Prostate gland (tissue), 2 donors: ENCODE measurements around the gene KLF13.

Experiments
- POLR2A ChIP-seq: fragments of 450-650 bp; IDR thresholded peaks from one replicate; pipeline ENCODE4 v1.6.1; 2016; ENCODE audit warnings: antibody characterized with exemption, mild to moderate bottlenecking
- TF ChIP-seq, protein P1 (sequence below), 4 experiments: fragments of 200-600 bp in 2 of 4; fragments of 450-650 bp in 2 of 4; sonication (generic) in 2 of 4; IDR thresholded peaks; 1 replicate in 3 of 4; 2 replicates in 1 of 4; pipeline ENCODE4 v1.5.1; 2016 to 2019; ENCODE audit warnings: antibody characterized with exemption in 4 of 4, mild to moderate bottlenecking in 2 of 4, moderate library complexity in 2 of 4

DNA sequence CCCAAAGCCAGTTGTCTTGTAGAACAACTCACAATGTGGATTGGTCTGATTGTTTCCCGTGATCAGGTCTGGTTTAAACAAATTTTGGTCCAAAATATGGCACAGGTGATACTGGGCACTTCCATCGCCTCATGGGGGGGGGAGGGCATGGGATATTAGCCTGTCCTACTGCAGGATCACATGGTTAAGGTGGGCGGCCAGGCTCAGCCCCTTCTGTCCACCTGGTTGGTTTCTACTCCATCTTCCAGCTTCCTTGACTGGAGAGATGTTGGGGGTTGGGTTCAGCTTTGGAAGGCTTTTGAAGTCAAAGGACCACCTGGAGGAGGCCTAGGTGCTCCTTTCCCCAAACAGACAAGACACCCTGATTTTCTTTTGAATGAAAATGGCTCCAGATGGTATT, 7.2 kb downstream of the KLF13 start:
- TF ChIP-seq, protein P1, sequence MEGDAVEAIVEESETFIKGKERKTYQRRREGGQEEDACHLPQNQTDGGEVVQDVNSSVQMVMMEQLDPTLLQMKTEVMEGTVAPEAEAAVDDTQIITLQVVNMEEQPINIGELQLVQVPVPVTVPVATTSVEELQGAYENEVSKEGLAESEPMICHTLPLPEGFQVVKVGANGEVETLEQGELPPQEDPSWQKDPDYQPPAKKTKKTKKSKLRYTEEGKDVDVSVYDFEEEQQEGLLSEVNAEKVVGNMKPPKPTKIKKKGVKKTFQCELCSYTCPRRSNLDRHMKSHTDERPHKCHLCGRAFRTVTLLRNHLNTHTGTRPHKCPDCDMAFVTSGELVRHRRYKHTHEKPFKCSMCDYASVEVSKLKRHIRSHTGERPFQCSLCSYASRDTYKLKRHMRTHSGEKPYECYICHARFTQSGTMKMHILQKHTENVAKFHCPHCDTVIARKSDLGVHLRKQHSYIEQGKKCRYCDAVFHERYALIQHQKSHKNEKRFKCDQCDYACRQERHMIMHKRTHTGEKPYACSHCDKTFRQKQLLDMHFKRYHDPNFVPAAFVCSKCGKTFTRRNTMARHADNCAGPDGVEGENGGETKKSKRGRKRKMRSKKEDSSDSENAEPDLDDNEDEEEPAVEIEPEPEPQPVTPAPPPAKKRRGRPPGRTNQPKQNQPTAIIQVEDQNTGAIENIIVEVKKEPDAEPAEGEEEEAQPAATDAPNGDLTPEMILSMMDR (IDR thresholded peaks at IDR 0.05): no peak
- no peak for TF ChIP-seq POLR2A
